GM19328 (cell line): ENCODE measurements around the gene ELP6.
A peak's percentile ranks its signal among the peaks of the same experiment; 100 is the strongest.

Source experiments
- ATAC-seq: cut with Tn5 transposase; IDR thresholded peaks from one replicate; pipeline ENCODE4 v1.9.1; 2021; ENCODE audit warnings: mild to moderate bottlenecking, moderate library complexity; ENCODE audit not compliant: unreplicated experiment

The ELP6 gene, protein sequence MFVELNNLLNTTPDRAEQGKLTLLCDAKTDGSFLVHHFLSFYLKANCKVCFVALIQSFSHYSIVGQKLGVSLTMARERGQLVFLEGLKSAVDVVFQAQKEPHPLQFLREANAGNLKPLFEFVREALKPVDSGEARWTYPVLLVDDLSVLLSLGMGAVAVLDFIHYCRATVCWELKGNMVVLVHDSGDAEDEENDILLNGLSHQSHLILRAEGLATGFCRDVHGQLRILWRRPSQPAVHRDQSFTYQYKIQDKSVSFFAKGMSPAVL

DNA sequence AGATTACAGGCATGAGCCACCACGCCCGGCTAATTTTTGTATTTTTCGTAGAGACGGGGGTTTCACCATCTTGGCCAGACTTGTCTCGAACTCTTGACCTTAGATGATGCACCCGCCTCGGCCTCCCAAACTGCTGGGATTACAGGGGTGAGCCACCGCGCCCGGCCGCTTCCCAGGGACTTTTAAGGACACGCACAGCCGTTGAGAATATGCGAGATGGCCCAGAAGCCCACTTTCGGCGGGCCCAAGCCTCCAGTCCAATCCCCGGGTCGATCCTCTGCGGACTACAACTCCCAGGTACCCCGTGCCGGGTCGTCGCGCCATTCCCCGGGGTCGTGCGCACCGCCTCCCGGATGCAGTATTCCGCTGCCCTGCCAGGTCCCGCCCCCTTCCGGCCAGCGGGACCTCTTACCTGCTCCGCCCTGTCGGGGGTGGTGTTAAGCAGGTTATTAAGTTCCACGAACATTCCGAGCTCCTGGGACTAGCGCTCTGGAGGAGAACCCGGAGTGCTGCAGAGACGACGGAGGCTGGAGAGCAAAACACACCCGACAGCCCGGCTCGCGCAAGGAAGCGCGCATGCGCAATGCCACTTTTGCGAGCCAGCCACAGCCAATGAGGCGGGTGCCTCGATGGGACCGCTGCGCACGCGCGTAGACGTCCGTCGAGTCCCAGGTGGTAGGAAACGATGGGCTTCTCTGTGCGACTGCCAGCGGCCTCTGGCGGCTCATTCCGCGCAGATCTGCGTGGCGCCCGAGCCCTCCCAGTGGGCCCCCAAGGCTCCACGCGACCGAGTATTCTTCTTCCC, at the start of gene ELP6:
Gene ELP6, minus strand, starts transcription at position 588 of the 805 bp plus-strand sequence. Its CDS starts 122 bp downstream, at position 466.
- peak; percentile 94 for ATAC-seq

DNA sequence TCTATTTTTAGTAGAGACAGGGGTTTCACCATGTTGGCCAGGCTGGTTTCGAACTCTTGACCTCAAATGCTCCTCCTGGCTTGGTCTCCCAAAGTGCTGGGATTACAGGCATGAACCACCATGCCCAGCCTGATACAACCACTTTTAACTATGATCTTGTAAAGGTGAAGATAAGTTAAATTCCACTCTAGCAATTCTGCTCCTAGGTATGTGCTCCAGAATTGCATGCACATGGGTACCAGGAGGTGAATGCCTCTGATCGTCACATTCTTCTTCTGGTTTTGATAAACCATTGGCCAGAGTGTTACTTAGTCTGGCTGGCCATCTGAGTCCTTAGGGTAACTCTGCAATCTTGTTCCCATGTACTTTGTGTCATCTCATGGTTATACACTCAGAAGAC, 42.8 kb upstream of the ELP6 start:
- ATAC-seq, result no peak

DNA sequence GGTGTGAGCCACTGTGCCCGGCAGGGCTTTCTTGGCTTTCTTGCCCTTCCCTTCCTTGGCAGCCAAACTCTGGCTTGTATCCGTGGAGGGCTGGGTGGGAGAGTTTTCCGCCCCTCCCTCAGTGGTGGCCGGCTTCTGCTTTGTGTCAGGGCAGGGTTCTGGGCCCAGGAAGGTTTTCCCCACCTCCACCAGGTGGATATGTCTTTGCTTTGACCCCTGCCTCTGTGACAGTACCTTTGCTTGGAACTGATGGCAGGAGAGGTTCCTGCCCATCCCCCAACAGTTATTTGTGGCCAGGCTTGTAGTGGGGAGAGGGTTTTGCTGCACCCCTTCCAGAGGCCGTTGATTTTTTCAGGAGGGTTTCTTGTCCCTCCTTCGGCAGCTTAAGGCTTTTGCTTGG, 40.8 kb upstream of the ELP6 start:
- no peak for ATAC-seq

DNA sequence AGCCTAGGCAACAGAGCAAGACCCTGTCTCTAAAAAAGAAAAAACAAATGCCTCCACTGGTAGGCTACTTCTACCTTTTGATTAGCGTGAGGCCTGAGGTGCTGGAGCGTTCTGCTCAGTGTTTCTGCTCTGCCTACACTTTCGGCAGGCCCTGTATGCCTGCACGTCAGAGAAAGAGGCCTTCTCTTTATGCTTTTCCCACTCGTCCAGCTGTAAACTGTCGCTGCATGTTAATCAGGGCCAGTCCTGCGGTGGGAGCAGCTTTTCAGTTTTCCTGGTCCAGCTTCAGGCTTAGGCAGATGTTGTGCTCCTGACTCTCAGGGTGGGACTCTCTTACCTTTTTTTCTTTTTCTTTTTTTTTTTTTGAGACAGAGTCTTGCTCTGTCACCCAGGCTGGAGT, 39.9 kb upstream of the ELP6 start:
- ATAC-seq, result no peak

DNA sequence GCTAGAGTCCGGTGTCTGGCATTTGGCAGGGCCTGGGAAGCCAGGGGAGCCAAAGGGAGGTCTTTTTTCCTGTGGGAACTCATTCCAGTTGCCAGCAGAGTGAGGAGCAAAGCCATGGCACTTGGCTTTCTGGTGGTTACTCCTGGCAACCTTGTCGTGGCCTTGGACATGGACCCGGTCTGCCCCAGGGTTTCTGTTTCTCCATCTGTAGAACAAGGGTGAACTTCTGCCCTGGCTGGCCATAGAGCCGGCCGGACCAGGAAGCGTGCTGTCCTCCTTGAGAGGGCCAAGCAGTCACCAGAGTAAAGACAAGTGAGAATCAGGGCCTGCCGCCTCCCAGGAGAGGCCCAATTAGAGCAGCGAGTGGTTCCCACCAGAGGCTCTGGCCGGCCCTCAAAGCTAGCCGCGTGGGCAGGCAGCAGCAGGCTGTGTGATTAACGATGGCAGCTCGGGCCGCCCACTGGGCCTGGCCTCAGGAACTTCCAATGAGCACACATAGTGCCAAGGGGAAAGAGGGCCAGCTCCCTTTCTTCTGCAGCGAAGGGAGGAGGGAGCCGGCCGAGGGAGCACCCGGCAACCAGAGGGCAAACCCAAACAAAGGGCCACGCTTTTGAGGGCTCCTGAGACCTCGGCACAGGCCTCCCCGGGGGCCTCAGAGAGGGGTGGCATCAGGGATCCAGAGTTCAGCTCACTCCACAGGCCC, 29.1 kb upstream of the ELP6 start:
- no peak for ATAC-seq

DNA sequence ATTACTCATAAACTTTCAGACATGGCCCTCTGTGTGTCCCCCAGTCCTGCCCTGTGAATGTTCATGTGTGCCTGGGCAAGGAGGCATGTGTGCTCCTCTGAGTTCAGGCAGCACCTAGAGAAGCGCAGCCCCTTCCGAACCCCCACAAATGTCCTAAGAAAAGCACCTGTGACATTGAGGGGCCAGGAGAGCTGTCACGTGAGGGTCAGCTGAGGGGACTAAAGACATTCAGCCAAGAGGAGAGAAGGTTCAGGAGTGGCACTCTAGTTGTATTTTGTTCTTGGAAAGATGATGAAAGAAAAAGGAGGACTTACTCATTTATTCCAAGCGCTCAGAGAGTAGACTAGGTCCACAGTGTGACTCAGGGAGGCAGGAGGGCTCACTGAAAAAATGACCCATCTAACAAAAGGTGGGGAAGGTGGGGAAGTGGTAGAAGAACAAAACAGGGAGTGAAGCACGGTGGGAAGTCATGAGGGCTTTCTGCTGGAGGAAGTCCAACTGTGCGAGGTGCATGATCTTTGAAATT, 28.1 kb upstream of the ELP6 start:
- ATAC-seq, result no peak

DNA sequence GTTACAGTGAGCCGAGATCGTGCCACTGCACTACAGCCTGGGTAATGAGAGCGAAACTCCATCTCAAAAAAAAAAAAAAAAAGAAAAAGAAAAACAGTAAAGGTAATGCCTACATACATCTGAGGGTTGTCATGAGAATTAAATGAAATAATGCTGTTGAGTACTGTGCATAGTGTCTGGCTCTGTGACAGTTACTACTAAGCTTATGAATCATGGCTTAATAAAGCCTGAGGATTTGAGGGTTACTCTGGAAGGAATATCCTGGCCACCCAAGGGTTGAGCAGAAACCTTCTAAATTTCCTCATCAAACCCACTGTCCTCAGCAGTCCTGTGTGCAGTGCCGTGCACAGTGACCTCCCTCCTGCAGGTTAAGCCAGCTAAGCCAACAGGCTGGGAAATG, 26.8 kb upstream of the ELP6 start:
- ATAC-seq, result no peak

DNA sequence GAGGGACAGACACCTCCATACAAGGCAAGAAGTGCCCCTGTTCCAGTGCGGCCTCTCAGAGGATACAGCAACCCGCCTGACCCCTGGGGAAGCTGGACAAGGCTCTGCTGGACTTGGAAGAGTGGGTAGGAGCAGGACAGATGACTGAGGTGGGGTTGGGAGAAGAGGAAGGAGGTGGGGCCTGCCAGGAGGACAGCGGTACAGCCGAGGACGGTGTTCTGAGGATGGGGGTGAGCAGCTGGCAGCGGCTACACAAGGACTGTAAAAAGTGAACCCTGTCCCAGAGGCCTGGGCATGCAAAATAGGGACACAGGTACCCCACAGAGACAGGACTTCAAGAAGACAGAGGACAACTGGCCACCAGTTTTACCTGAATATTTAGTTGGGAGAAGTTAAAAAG, 23.5 kb upstream of the ELP6 start:
- no peak for ATAC-seq

DNA sequence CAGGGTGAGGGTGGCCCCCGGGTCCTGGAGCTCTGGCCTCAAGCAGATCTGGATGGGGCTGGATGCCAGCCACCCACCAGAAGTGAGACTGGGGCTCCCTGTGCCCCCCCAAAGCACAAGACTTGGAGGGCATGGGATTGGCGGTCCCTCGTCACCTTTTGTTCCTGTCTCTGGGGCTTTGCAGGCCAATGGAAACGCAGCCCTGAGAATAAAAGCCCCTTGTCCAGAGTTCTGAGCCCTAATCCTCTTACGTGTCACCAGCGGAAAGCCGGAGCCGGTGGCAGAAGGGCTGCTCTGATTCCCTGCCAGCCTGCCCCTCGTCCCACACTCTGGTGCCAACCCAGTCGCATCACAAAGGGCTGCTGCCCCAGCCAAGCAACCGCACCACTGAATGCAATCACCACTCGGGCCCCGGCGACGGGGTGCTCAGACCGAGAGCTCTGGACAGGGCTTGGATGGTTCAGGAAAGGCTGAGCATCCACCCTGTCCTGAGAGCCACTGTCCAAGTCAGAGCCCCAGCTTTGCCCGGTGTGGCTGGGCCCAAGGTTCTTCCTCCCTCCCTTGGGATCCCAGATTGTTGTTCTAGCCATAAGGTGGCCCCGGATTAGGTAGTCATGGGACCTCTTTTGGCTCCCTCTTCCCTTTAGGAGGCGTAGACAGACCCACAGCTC, 22.8 kb upstream of the ELP6 start:
- ATAC-seq, result no peak

DNA sequence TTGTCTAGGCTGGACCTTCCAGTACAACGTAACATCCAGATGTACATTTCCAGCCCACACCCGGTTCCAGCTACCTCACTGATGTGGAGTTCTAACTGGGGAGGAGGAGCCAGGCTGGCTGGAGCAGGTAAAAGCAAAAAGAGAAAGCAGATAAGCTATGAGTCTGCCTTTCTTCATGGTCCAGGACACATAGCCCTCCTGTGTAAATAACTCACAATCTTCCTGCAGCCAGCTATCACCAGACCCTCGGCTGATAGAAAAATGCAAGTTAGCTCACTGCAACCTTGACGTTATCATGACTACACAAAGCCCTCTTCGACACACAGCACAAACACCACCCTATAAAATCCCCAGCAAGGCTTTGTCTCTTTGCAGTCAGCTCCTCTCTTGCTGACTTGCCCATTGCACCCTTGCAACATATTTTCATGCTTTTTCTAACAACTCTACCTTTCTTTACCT, 20.5 kb upstream of the ELP6 start:
- ATAC-seq, result no peak

DNA sequence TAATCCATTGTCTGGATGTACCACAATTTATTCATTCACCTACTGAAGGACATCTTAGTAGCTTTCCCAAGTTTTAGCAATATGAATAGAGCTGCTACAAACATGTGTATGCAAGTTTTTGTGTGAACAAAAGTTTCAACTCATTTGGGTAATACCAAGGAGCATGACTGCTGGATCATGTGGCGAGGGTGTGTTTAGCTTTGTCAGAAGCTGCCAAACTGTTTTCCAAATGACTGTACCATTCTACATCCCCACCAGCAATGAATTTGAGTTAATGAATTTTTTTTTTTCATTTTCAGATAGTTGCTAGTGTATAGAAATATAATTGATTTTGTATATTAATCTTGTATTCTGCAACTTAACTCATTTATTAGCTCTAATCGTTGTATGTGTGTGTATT, 20.0 kb upstream of the ELP6 start:
- no peak for ATAC-seq

DNA sequence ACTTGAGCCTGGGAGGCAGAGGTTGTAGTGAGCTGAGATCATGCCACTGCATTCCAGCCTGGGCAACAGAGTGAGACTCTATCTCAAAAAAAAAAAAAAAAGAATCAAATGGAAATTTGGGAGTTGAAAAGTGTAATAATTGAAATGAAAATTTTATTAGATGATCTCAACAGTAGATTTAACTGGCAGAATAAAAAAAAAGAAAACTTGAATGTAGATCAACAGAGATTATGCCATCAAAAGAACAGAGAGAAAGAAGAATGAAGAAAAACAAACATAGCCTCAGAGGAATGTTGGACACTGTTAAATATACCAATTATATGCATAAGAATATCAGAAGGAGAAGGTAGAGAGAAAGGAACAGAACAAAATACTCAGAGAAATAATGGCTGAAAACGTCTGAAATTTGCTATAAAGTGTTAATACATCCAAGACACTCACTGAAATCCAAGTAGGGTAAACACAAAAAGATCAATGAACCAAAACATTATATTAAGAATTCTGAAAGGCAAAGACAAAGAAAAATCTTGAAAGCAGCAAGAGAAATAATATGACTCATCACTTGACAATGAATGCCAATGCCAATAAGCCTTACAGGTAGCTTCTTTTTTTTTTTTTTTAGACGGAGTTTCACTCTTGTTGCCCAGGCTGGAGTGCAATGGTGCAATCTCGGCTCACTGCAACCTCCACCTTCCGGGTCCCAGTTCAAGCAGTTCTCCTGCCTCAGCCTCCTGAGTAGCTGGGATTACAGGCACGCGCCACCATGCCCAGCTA, 14.6 kb upstream of the ELP6 start:
- ATAC-seq, result no peak

DNA sequence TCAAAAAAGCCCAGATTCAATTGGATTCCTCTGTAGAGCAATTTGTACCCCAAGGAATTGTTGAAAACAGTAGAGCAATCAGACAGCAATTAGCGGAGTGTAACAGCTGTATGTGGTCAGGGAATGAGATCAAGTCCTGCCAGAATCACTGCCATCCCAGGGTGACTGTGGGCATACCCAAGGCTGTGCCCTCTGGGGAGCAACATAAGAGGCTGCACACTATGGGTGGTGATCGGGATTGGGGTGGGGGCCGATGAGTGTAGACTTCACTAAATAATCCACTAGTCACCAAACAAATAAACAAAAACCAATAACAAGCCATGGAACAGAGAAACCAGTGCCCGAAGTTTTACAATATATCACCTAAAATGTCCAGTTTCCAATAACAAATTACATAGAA, 12.1 kb upstream of the ELP6 start:
- no peak for ATAC-seq

DNA sequence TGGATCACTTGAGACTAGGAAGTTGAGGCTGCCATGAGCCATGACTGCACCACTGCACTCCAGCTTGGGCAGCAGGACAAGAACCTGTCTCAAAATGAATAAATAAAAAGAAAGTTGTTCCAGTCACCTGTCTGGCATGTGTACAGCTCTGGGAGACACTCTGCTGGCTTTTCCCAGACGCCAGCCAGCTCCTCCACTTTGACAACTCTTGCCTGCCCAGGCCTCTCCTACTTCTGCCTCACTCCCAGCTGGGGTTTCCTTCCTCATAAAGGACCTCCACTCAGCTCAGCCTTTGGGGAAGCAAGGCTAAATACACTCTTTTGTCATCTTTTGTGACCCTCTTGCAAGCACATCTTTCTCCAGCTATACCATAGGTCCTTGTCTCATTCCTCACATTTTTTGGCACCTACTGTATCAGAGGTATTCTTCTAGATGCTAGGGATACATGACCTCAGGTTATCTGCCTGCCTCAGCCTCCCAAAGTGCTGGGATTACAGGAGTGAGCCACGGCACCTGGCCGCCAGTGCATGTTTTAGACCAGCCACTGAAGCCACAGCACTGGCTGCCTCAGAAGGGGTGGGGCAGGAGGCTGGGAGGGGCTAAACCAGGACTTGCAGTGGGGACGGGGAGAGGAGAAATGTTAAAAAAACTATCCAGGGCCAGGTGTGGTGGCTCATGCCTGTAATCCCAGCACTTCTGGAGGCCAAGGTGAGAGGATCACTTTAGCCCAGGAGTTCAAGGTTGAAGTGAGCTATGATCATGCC, 10.0 kb upstream of the ELP6 start:
- ATAC-seq, result no peak

DNA sequence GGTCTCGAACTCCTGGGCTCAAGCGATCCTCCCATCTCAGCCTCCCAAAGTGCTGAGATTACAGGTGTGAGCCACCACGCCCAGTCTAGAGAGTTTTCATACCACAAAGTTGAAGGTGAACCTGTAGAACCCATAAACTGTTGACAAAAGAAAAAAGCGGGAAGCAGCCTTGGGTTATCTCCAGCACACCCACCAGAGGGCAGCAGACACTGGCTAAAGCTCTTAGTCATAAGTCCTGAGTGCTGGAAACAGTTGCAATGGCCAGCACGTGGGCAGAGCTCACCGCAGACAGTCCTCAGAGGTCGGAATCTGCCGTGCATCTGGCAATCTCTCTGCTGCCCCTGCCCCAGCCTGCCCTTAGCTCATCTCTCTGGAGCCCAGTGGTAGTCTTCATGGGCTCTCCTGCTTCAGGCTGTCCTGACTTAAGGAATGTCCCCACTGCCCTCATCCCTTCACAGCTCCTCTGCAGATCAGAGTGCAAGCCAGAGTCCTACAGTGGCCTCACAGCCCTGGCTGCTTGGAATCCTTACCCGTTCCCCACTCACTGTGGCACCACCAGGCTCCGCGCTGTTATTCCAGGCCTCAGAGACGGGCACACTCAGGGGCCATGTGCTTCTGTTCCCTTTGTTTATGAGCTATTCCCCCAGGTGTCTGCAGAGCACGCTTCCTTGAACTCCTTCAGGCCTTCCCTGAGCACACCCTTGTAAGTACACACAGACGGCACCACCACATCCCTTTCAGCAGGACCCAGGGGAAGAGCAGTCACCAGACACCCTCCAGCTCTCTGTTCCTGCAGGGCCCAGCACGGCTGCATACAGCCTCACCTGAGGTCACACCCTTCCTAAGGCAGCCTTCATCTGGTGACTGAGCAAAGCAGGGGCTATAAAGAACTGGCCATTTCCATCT, 8.8 kb upstream of the ELP6 start:
- no peak for ATAC-seq

DNA sequence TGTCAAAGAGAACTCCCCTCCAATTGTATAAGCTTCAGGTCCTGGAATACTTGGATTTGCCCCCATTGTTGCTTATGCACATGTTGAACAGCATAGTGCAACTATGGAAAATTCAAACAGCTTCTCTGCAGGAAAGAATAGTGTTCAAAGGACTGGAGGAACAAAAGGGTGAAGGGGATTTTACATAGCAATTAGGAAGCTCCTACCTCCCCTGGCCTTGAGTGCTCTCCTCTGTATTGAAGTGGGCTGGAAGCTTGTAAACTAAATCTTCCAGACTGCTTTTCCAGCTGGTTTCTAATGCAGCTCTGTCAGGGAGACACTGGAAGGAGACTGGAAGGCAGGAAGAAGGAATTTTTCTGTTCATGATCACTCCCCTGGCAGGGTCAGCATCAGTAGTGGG, 7.2 kb upstream of the ELP6 start:
- no peak for ATAC-seq

DNA sequence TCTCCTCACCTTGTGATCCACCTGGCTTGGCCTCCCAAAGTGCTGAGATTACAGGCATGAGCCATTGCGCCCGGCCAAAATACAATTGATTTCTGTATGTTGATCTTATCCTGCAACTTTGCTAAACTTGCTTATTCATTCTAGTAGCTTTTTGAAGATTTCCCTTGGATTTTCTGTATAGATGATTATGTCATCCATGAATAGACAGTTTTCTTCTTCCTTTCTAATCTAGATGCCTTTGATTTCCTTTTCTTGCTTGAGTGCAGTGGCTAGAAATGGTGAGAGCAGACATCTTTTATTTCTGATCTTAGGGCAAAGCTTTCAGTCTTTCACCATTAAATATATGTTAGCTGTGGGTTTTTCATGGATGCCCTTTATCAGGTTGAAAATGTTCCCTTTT, 4.4 kb upstream of the ELP6 start:
- no peak for ATAC-seq

DNA sequence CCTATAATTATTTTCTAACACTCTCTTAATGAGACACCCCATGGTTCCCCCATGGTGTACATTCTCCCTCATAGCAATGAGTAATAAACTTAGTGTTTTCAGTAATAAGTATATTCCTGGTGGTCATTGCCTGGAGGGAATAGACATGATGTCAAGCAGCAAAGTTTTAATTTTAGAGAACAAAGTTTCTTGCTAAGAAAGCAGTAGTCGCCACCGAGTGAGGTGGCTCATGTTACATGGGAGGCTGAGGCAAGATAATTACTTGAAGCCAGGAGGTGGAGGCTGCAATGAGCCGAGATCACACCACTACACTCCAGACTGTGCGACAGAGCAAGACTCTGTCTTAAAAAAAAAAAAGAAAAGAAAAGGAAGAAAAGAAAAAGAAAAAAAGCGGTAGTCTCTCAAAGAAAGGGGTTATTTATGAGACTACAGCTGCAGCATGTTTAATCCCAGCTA, 2.4 kb upstream of the ELP6 start:
- no peak for ATAC-seq
